ENCODE measurements around the gene INTS14.
"Not testable (repeated sequence)": the region's sequence is repeated elsewhere in the genome, so short reads cannot be mapped to it uniquely, and the experiment has no call there.

INTS14 gene

DNA sequence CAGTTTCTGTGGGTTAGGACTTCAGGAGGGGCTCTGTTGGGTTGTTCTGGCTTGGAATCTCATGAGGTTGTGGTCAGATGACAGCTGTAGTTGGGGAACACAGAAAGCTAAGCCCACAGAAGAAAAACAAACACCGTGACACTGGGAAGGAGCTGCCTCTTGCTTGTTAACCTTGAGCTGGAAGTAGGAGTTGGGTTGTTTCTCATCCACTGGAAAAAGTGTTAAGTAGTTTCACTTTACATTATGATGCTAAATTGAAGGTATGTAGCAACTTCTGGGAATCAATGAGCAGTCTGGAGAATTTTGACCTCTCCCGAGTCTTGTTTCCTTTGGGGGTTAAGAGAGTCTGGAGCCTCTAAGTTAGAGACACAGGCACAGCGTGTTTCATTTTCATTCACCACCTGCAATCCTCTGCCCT, 60.2 kb downstream of the INTS14 start:
- no peak overlapping the region for H4K8ac ChIP-seq (ENCODE audit: low read depth, low read length)
- DNase-seq: peak; percentile 27
- H3K9ac ChIP-seq (ENCODE audit: low read length): no peak overlapping the region
- H3K4me2 ChIP-seq (ENCODE audit: low read length): no peak overlapping the region
- H3K4me3 ChIP-seq (ENCODE audit: low read length): no peak overlapping the region
- H3K36me3 ChIP-seq (ENCODE audit: control insufficient read depth, insufficient read depth, low read length): peaks cover 4% of the 10 kb centered on the region
- H3K4ac ChIP-seq (ENCODE audit: low read depth, low read length): no peak overlapping the region
- no peak overlapping the region for H2AK5ac ChIP-seq (ENCODE audit: low read length)
- no peaks in the 10 kb centered on the region for H3K4me1 ChIP-seq (ENCODE audit: control insufficient read depth, low read depth, low read length)
- WGBS (ENCODE audit: extremely low coverage, insufficient coverage, low lambda C conversion rate): no CpG with 5 or more reads among the region's 3 CpGs
- no peak overlapping the region for H3K18ac ChIP-seq (ENCODE audit: low read length)
- H2BK120ac ChIP-seq (ENCODE audit: low read depth, low read length): no peak overlapping the region
- no peak overlapping the region for H3K27ac ChIP-seq (ENCODE audit: low read depth, low read length)
- H3K23ac ChIP-seq (ENCODE audit: low read length): no peak overlapping the region
- H3K27me3 ChIP-seq (ENCODE audit: insufficient read depth, low read length, poor library complexity): no peaks in the 10 kb centered on the region
- peaks cover 36% of the 10 kb centered on the region for H3K79me2 ChIP-seq (ENCODE audit: control insufficient read depth, insufficient read depth, low read length)
- H3K79me1 ChIP-seq (ENCODE audit: low read length): peaks cover 23% of the 10 kb centered on the region
- no peak overlapping the region for H2BK5ac ChIP-seq (ENCODE audit: low read length)
- no peak overlapping the region for H3K56ac ChIP-seq (ENCODE audit: low read length)
- no peak overlapping the region for H4K5ac ChIP-seq (ENCODE audit: low read length)
- H2BK15ac ChIP-seq (replicated peaks; ENCODE audit: low read depth): no peak overlapping the region

DNA sequence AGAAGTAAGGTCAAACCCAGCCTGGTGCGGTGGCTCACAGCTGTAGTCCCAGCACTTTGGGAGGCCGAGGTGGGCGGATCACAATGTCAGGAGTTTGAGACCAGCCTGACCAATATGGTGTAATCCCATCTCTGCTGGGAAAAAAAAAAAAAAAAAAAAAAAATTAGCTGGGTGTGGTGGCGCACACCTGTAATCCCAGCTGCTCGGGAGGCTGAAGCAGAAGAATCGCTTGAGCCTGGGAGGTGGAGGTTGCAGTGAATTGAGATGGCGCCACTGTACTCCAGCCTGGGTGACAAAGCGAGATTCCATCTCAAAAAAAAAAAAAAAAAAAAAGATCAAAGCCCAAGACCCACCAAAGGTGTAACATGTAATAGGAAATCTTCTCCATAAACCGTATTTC, 61.6 kb downstream of the INTS14 start:
- H4K8ac ChIP-seq (ENCODE audit: low read depth, low read length); H2BK15ac ChIP-seq (replicated peaks; ENCODE audit: low read depth); H3K9ac ChIP-seq (ENCODE audit: low read length); H3K4ac ChIP-seq (ENCODE audit: low read depth, low read length); H3K23ac ChIP-seq (ENCODE audit: low read length); H4K5ac ChIP-seq (ENCODE audit: low read length); H2BK120ac ChIP-seq (ENCODE audit: low read depth, low read length); H3K4me3 ChIP-seq (ENCODE audit: low read length); H2BK5ac ChIP-seq (ENCODE audit: low read length); H3K4me1 ChIP-seq (ENCODE audit: control insufficient read depth, low read depth, low read length); H3K56ac ChIP-seq (ENCODE audit: low read length); H2AK5ac ChIP-seq (ENCODE audit: low read length); H3K27ac ChIP-seq (ENCODE audit: low read depth, low read length); H3K36me3 ChIP-seq (ENCODE audit: control insufficient read depth, insufficient read depth, low read length); H3K27me3 ChIP-seq (ENCODE audit: insufficient read depth, low read length, poor library complexity); H3K18ac ChIP-seq (ENCODE audit: low read length); DNase-seq; H3K4me2 ChIP-seq (ENCODE audit: low read length): not testable (repeated sequence)
- no CpG with 5 or more reads among the region's 9 CpGs for WGBS (ENCODE audit: extremely low coverage, insufficient coverage, low lambda C conversion rate)
- Histone ChIP-seq H3K79me2 (ENCODE audit: control insufficient read depth, insufficient read depth, low read length) (peaks cover 35% of the 10 kb centered on the region), H3K79me1 (ENCODE audit: low read length) (peaks cover 19% of the 10 kb centered on the region)

DNA sequence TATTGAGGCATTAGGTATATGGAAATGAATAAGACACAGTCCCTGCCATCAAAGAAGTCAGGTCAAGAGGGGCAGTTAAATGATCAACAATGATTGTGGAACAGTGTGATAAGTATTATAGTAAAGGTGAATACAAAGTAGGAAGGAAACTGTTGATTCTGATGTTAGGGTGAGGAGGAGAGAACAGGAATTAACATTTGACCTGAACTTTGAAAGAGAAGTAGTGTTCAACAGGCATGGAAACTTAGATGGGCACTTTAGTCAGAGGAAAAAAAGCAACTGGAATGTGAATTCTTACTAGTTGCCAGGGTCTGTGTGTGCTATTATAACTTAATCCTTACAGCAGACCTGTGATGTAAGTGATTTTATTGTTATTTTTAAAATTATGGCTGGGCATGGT, 63.1 kb downstream of the INTS14 start:
- Histone ChIP-seq H3K4ac (ENCODE audit: low read depth, low read length) (no peak overlapping the region), H3K79me2 (ENCODE audit: control insufficient read depth, insufficient read depth, low read length) (peaks cover 39% of the 10 kb centered on the region), H2BK120ac (ENCODE audit: low read depth, low read length) (no peak overlapping the region), H4K8ac (ENCODE audit: low read depth, low read length) (no peak overlapping the region), H2AK5ac (ENCODE audit: low read length) (no peak overlapping the region), H3K4me2 (ENCODE audit: low read length) (no peak overlapping the region), H3K9ac (ENCODE audit: low read length) (no peak overlapping the region), H3K79me1 (ENCODE audit: low read length) (peaks cover 14% of the 10 kb centered on the region), H3K27ac (ENCODE audit: low read depth, low read length) (no peak overlapping the region), H4K5ac (ENCODE audit: low read length) (no peak overlapping the region), H3K23ac (ENCODE audit: low read length) (no peak overlapping the region), H3K4me1 (ENCODE audit: control insufficient read depth, low read depth, low read length) (no peaks in the 10 kb centered on the region), H3K56ac (ENCODE audit: low read length) (no peak overlapping the region), H3K27me3 (ENCODE audit: insufficient read depth, low read length, poor library complexity) (no peaks in the 10 kb centered on the region), H2BK15ac (replicated peaks; ENCODE audit: low read depth) (no peak overlapping the region), H3K36me3 (ENCODE audit: control insufficient read depth, insufficient read depth, low read length) (no peaks in the 10 kb centered on the region), H2BK5ac (ENCODE audit: low read length) (no peak overlapping the region), H3K4me3 (ENCODE audit: low read length) (no peak overlapping the region), H3K18ac (ENCODE audit: low read length) (no peak overlapping the region)
- DNase-seq: no peak

DNA sequence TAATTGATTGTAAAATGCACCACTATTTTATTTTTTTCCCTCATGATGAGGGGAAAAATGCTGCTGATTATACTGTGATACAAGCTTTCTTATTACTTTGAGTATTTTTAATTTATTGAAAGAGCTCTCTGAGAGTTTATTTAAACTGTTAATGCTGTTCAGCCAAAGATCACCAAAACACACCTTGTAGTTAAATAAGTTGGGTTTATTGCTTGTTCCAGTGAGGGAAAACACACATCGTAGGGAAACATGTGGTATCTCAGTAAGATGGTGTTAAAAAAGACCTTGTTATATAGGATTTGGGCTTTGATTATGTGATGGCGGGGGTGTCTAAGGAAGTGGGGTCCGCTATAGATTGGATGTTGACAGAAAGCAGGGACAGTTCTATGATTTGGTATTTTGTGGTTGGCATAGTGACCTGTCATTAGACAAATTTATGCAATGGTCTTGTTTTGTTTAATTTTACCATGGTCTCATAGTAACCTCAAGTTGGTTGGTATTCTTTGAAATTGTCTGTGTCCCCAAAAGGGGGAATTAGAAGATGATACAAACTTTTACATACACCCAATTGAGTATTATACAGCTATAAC, 69.6 kb downstream of the INTS14 start:
- WGBS (ENCODE audit: extremely low coverage, insufficient coverage, low lambda C conversion rate): no CpG with 5 or more reads among the region's 3 CpGs

DNA sequence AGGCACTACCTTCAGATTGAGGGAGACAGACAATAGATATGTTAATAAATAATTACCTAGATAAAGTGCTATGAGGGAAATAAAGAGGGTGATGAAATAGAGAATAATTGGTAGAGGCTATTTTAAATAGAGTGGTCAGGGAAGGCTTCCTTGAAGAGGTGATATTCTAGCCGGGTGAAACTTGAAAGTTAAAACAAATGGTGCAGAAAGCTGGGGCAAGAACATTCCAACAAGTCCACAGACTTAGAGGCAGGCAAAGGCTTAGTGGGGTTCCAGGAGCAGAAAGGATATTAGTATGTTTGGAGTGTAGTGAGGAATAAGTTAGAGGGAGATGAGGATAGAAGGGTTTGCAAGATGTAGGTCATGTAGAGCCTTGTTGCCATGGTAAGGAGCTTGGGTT, 70.6 kb downstream of the INTS14 start:
- H3K56ac ChIP-seq (ENCODE audit: low read length): no peak overlapping the region
- no peak overlapping the region for H3K23ac ChIP-seq (ENCODE audit: low read length)
- H3K4me1 ChIP-seq (ENCODE audit: control insufficient read depth, low read depth, low read length): no peaks in the 10 kb centered on the region
- no peak overlapping the region for H2AK5ac ChIP-seq (ENCODE audit: low read length)
- H3K18ac ChIP-seq (ENCODE audit: low read length): no peak overlapping the region
- peaks cover 7% of the 10 kb centered on the region for H3K79me1 ChIP-seq (ENCODE audit: low read length)
- no peak overlapping the region for H4K5ac ChIP-seq (ENCODE audit: low read length)
- H3K4me2 ChIP-seq (ENCODE audit: low read length): no peak overlapping the region
- no CpG with 5 or more reads among the region's 1 CpG for WGBS (ENCODE audit: extremely low coverage, insufficient coverage, low lambda C conversion rate)
- no peak overlapping the region for H2BK5ac ChIP-seq (ENCODE audit: low read length)
- H3K27ac ChIP-seq (ENCODE audit: low read depth, low read length): no peak overlapping the region
- no peak overlapping the region for H4K8ac ChIP-seq (ENCODE audit: low read depth, low read length)
- no peak overlapping the region for H2BK15ac ChIP-seq (replicated peaks; ENCODE audit: low read depth)
- H3K79me2 ChIP-seq (ENCODE audit: control insufficient read depth, insufficient read depth, low read length): peaks cover 59% of the 10 kb centered on the region
- H3K27me3 ChIP-seq (ENCODE audit: insufficient read depth, low read length, poor library complexity): no peaks in the 10 kb centered on the region
- no peak for DNase-seq
- no peak overlapping the region for H2BK120ac ChIP-seq (ENCODE audit: low read depth, low read length)
- no peak overlapping the region for H3K4ac ChIP-seq (ENCODE audit: low read depth, low read length)
- no peak overlapping the region for H3K4me3 ChIP-seq (ENCODE audit: low read length)
- H3K36me3 ChIP-seq (ENCODE audit: control insufficient read depth, insufficient read depth, low read length): no peaks in the 10 kb centered on the region
- no peak overlapping the region for H3K9ac ChIP-seq (ENCODE audit: low read length)

More for the DNA sequence above, 69.6 kb downstream of the INTS14 start:
- no peak overlapping the region for H4K5ac ChIP-seq (ENCODE audit: low read length)
- H3K56ac ChIP-seq (ENCODE audit: low read length): no peak overlapping the region
- DNase-seq: no peak
- no peak overlapping the region for H3K4me3 ChIP-seq (ENCODE audit: low read length)
- no peak overlapping the region for H3K18ac ChIP-seq (ENCODE audit: low read length)
- H2BK15ac ChIP-seq (replicated peaks; ENCODE audit: low read depth): no peak overlapping the region
- H2BK120ac ChIP-seq (ENCODE audit: low read depth, low read length): no peak overlapping the region
- no peak overlapping the region for H3K4me2 ChIP-seq (ENCODE audit: low read length)
- no peak overlapping the region for H3K4ac ChIP-seq (ENCODE audit: low read depth, low read length)
- H3K23ac ChIP-seq (ENCODE audit: low read length): no peak overlapping the region
- no peak overlapping the region for H2BK5ac ChIP-seq (ENCODE audit: low read length)
- no peaks in the 10 kb centered on the region for H3K27me3 ChIP-seq (ENCODE audit: insufficient read depth, low read length, poor library complexity)
- H4K8ac ChIP-seq (ENCODE audit: low read depth, low read length): no peak overlapping the region
- H3K9ac ChIP-seq (ENCODE audit: low read length): no peak overlapping the region
- no peaks in the 10 kb centered on the region for H3K36me3 ChIP-seq (ENCODE audit: control insufficient read depth, insufficient read depth, low read length)
- H3K79me2 ChIP-seq (ENCODE audit: control insufficient read depth, insufficient read depth, low read length): peaks cover 53% of the 10 kb centered on the region
- H3K27ac ChIP-seq (ENCODE audit: low read depth, low read length): no peak overlapping the region
- peaks cover 6% of the 10 kb centered on the region for H3K79me1 ChIP-seq (ENCODE audit: low read length)
- no peaks in the 10 kb centered on the region for H3K4me1 ChIP-seq (ENCODE audit: control insufficient read depth, low read depth, low read length)
- H2AK5ac ChIP-seq (ENCODE audit: low read length): no peak overlapping the region

DNA sequence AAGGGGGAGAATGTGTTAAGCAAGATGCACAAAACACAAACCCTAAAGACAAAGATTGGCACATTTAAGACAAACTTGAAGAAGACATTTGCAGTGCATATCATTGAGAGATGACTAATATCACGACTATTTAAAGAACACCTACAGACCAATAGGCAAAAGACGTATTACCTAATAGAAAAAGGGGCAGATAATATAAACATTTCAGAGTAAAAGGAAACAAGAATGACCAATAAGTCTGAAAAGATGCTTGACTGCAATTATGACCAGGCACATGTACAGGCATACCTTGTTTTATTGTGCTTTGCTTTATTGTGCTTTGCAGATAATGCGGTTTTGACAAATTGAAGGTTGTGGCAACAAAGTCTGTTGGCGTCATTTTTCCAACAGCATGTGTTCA, 75.7 kb downstream of the INTS14 start:
- Histone ChIP-seq H4K8ac (ENCODE audit: low read depth, low read length) (no peak overlapping the region), H3K79me2 (ENCODE audit: control insufficient read depth, insufficient read depth, low read length) (peaks cover 78% of the 10 kb centered on the region), H2BK120ac (ENCODE audit: low read depth, low read length) (no peak overlapping the region), H3K18ac (ENCODE audit: low read length) (no peak overlapping the region), H2AK5ac (ENCODE audit: low read length) (no peak overlapping the region), H3K56ac (ENCODE audit: low read length) (no peak overlapping the region), H3K4me1 (ENCODE audit: control insufficient read depth, low read depth, low read length) (peaks cover 9% of the 10 kb centered on the region), H2BK5ac (ENCODE audit: low read length) (no peak overlapping the region), H3K36me3 (ENCODE audit: control insufficient read depth, insufficient read depth, low read length) (no peaks in the 10 kb centered on the region), H3K79me1 (ENCODE audit: low read length) (peaks cover 11% of the 10 kb centered on the region), H3K27ac (ENCODE audit: low read depth, low read length) (no peak overlapping the region), H3K4ac (ENCODE audit: low read depth, low read length) (no peak overlapping the region), H3K4me2 (ENCODE audit: low read length) (no peak overlapping the region), H3K9ac (ENCODE audit: low read length) (no peak overlapping the region), H3K27me3 (ENCODE audit: insufficient read depth, low read length, poor library complexity) (no peaks in the 10 kb centered on the region), H4K5ac (ENCODE audit: low read length) (no peak overlapping the region), H3K23ac (ENCODE audit: low read length) (no peak overlapping the region), H3K4me3 (ENCODE audit: low read length) (no peak overlapping the region), H2BK15ac (replicated peaks; ENCODE audit: low read depth) (no peak overlapping the region)
- no peak for DNase-seq
- WGBS (ENCODE audit: extremely low coverage, insufficient coverage, low lambda C conversion rate): no CpG with 5 or more reads among the region's 4 CpGs

Measured in mesendoderm (in vitro differentiated cells).